HG03571 (cell line): ENCODE results near the gene TNFAIP8.

Experiments used
- ATAC-seq: cut with Tn5 transposase; IDR thresholded peaks from one replicate; pipeline ENCODE4 v1.9.1; 2021; ENCODE audit not compliant: unreplicated experiment

TNFAIP8 gene

GRCh38 chr5:119365847-119366539 is 10.2 kb downstream of the TNFAIP8 start:
- no peak for ATAC-seq

GRCh38 chr5:119366540-119366881 is 10.7 kb downstream of the TNFAIP8 start:
- ATAC-seq: no peak

GRCh38 chr5:119367502-119368237 is 11.9 kb downstream of the TNFAIP8 start:
- peak; percentile 73 for ATAC-seq

- ATAC-seq: no peak
Observed at GRCh38 chr5:119368238-119368630, 12.4 kb downstream of the TNFAIP8 start.

GRCh38 chr5:119370486-119370885 is 14.7 kb downstream of the TNFAIP8 start:
- ATAC-seq: no peak

GRCh38 chr5:119371146-119371545 is 15.3 kb downstream of the TNFAIP8 start:
- ATAC-seq: no peak

- peak; percentile 65 for ATAC-seq
Observed at GRCh38 chr5:119373449-119373858, 17.6 kb downstream of the TNFAIP8 start.

- no peak for ATAC-seq
Observed at GRCh38 chr5:119374901-119375300, 19.1 kb downstream of the TNFAIP8 start.

- ATAC-seq: no peak
Observed at GRCh38 chr5:119377066-119377465, 21.2 kb downstream of the TNFAIP8 start.

GRCh38 chr5:119378075-119378700 is 22.4 kb downstream of the TNFAIP8 start:
- ATAC-seq: no peak

- ATAC-seq: no peak
Observed at GRCh38 chr5:119379096-119379495, 23.3 kb downstream of the TNFAIP8 start.

GRCh38 chr5:119379942-119380547 is 24.2 kb downstream of the TNFAIP8 start:
- no peak for ATAC-seq

- ATAC-seq: no peak
Observed at GRCh38 chr5:119382169-119382568, 26.4 kb downstream of the TNFAIP8 start.

GRCh38 chr5:119383008-119383407 is 27.2 kb downstream of the TNFAIP8 start:
- ATAC-seq: no peak

- ATAC-seq: peak; percentile 49
Observed at GRCh38 chr5:119385136-119385535, 29.3 kb downstream of the TNFAIP8 start.

- peak; percentile 24 for ATAC-seq
Observed at GRCh38 chr5:119385536-119386128, 29.8 kb downstream of the TNFAIP8 start.

- ATAC-seq: no peak
Observed at GRCh38 chr5:119386596-119387344, 31.0 kb downstream of the TNFAIP8 start.

- no peak for ATAC-seq
Observed at GRCh38 chr5:119387945-119388618, 32.3 kb downstream of the TNFAIP8 start.

GRCh38 chr5:119388619-119389190 is 32.9 kb downstream of the TNFAIP8 start:
- ATAC-seq: no peak
